GM12872 (cell line): ENCODE measurements around the gene TLR2.

ENCODE experiments used
- CTCF ChIP-seq: IDR thresholded peaks from 3 replicates; pipeline ENCODE4 v1.5.1; 2011; ENCODE audit warnings: low read depth, mild to moderate bottlenecking, low read length, moderate library complexity; ENCODE audit not compliant: insufficient read depth

TLR2 gene

GRCh38 chr4:153663667-153664066, 20.4 kb upstream of the TLR2 start:
- TF ChIP-seq CTCF, result no peak

GRCh38 chr4:153668647-153669046, 15.4 kb upstream of the TLR2 start:
- TF ChIP-seq CTCF, result no peak

- no peak for TF ChIP-seq CTCF
Observed at GRCh38 chr4:153669838-153670237, 14.2 kb upstream of the TLR2 start.

GRCh38 chr4:153676486-153676885, 7.6 kb upstream of the TLR2 start:
- no peak for TF ChIP-seq CTCF

GRCh38 chr4:153676984-153677383, 7.1 kb upstream of the TLR2 start:
- TF ChIP-seq CTCF, result no peak

GRCh38 chr4:153679486-153679885, 4.6 kb upstream of the TLR2 start:
- no peak for TF ChIP-seq CTCF

GRCh38 chr4:153683763-153684181, 308 bp upstream of the TLR2 start:
- no peak for TF ChIP-seq CTCF

GRCh38 chr4:153684971-153685371, 891 bp downstream of the TLR2 start:
- no peak for TF ChIP-seq CTCF
